ENCODE data around the gene ADGRG2. TPM values are rescaled to one million over a fixed set of nuclear protein-coding genes. Genes with fewer than 3 reads are reported as not detected.

ADGRG2 gene
- total and polyA plus RNA-seq, 2 donors (not counting 1 experiment from before 2014, with no cell fraction given), result under 0.01 to 0.05 TPM

- H3K79me2 ChIP-seq (ENCODE audit: control insufficient read depth, insufficient read depth, low read length), result no peaks in the 10 kb centered on the region
- no peak for DNase-seq (ENCODE audit: low read depth in 2 of 2)
- no peak overlapping the region for H3K4me2 ChIP-seq (ENCODE audit: extremely low read depth, insufficient read depth, low read length)
- no peak overlapping the region for H3K27ac ChIP-seq (ENCODE audit: insufficient read depth, low read length)
- no peaks in the 10 kb centered on the region for H3K27me3 ChIP-seq (ENCODE audit: control insufficient read depth, insufficient read depth, low read length)
- H4K20me1 ChIP-seq (ENCODE audit: control insufficient read depth, extremely low read depth, insufficient read depth, low read length), result no peaks in the 10 kb centered on the region
- TF ChIP-seq EZH2 (IDR thresholded peaks at IDR 0.05; ENCODE audit: low read length, missing control alignments) (no peak), CTCF (conservative IDR thresholded peaks at IDR 0.05 in 1 of 2, IDR thresholded peaks at IDR 0.05 in 1 of 2; ENCODE audit: low read depth in 1 of 2, low read length in 2 of 2) (no peak)
- no peaks in the 10 kb centered on the region for H3K9me3 ChIP-seq (ENCODE audit: control insufficient read depth, insufficient read depth, low read depth, low read length)
- no peak overlapping the region for H2AFZ ChIP-seq (ENCODE audit: low read length)
- no peak overlapping the region for H3K9ac ChIP-seq (ENCODE audit: insufficient read depth, low read length)
- H3K4me1 ChIP-seq (ENCODE audit: control insufficient read depth, extremely low read depth, insufficient read depth, low read length), result no peaks in the 10 kb centered on the region
- H3K36me3 ChIP-seq (ENCODE audit: control insufficient read depth, insufficient read depth, low read length), result no peaks in the 10 kb centered on the region
- no peak overlapping the region for H3K4me3 ChIP-seq (replicated peaks in 1 of 4; ENCODE audit: control extremely low read depth in 1 of 4, insufficient read depth in 1 of 4, low read depth in 3 of 4, low read length in 4 of 4)
Measured at GRCh38 chrX:18996536-18996935, 125.7 kb downstream of the ADGRG2 start.

- Histone ChIP-seq H3K9me3 (ENCODE audit: control insufficient read depth, insufficient read depth, low read depth, low read length) (no peaks in the 10 kb centered on the region), H3K4me2 (ENCODE audit: extremely low read depth, insufficient read depth, low read length) (peak overlapping the region; percentile 54), H3K36me3 (ENCODE audit: control insufficient read depth, insufficient read depth, low read length) (no peaks in the 10 kb centered on the region), H3K27ac (ENCODE audit: insufficient read depth, low read length) (peak overlapping the region; percentile 77), H2AFZ (ENCODE audit: low read length) (no peak overlapping the region), H3K4me3 (replicated peaks in 1 of 4; ENCODE audit: control extremely low read depth in 1 of 4, insufficient read depth in 1 of 4, low read depth in 3 of 4, low read length in 4 of 4) (peak overlapping the region in 1 of 4 experiments; percentile 32), H4K20me1 (ENCODE audit: control insufficient read depth, extremely low read depth, insufficient read depth, low read length) (no peaks in the 10 kb centered on the region), H3K9ac (ENCODE audit: insufficient read depth, low read length) (no peak overlapping the region), H3K27me3 (ENCODE audit: control insufficient read depth, insufficient read depth, low read length) (no peaks in the 10 kb centered on the region), H3K79me2 (ENCODE audit: control insufficient read depth, insufficient read depth, low read length) (no peaks in the 10 kb centered on the region), H3K4me1 (ENCODE audit: control insufficient read depth, extremely low read depth, insufficient read depth, low read length) (no peaks in the 10 kb centered on the region)
- peak; percentile 33 to 83 for DNase-seq (ENCODE audit: low read depth in 2 of 2)
- TF ChIP-seq EZH2 (IDR thresholded peaks at IDR 0.05; ENCODE audit: low read length, missing control alignments) (no peak), CTCF (conservative IDR thresholded peaks at IDR 0.05 in 1 of 2, IDR thresholded peaks at IDR 0.05 in 1 of 2; ENCODE audit: low read depth in 1 of 2, low read length in 2 of 2) (no peak)
Measured at GRCh38 chrX:18995221-18995620, 127.0 kb downstream of the ADGRG2 start.

GRCh38 chrX:18994713-18995112, 127.6 kb downstream of the ADGRG2 start:
- Histone ChIP-seq H3K9ac (ENCODE audit: insufficient read depth, low read length) (no peak overlapping the region), H4K20me1 (ENCODE audit: control insufficient read depth, extremely low read depth, insufficient read depth, low read length) (no peaks in the 10 kb centered on the region), H3K27ac (ENCODE audit: insufficient read depth, low read length) (peak overlapping the region; percentile 77), H3K9me3 (ENCODE audit: control insufficient read depth, insufficient read depth, low read depth, low read length) (no peaks in the 10 kb centered on the region), H3K79me2 (ENCODE audit: control insufficient read depth, insufficient read depth, low read length) (no peaks in the 10 kb centered on the region), H3K4me3 (replicated peaks in 1 of 4; ENCODE audit: control extremely low read depth in 1 of 4, insufficient read depth in 1 of 4, low read depth in 3 of 4, low read length in 4 of 4) (peak overlapping the region in 1 of 4 experiments; percentile 32), H3K36me3 (ENCODE audit: control insufficient read depth, insufficient read depth, low read length) (no peaks in the 10 kb centered on the region), H2AFZ (ENCODE audit: low read length) (no peak overlapping the region), H3K4me1 (ENCODE audit: control insufficient read depth, extremely low read depth, insufficient read depth, low read length) (no peaks in the 10 kb centered on the region), H3K4me2 (ENCODE audit: extremely low read depth, insufficient read depth, low read length) (peak overlapping the region; percentile 54), H3K27me3 (ENCODE audit: control insufficient read depth, insufficient read depth, low read length) (no peaks in the 10 kb centered on the region)
- peak; percentile 86 to 88 for DNase-seq (ENCODE audit: low read depth in 2 of 2)
- TF ChIP-seq CTCF (conservative IDR thresholded peaks at IDR 0.05 in 1 of 2, IDR thresholded peaks at IDR 0.05 in 1 of 2; ENCODE audit: low read depth in 1 of 2, low read length in 2 of 2) (no peak), EZH2 (IDR thresholded peaks at IDR 0.05; ENCODE audit: low read length, missing control alignments) (no peak)

Measured in fibroblast of lung (primary cell).